ENCODE data around the gene GNG11. TPM values are rescaled to one million over a fixed set of nuclear protein-coding genes. Genes with fewer than 3 reads are reported as not detected.
"Not testable (repeated sequence)": the region's sequence is repeated elsewhere in the genome, so short reads cannot be mapped to it uniquely, and the experiment has no call there.

Gene GNG11
- total RNA-seq, 1 donor from 2014 or later: 31.6 TPM

GRCh38 chr7:93911661-93912060 is 9.9 kb upstream of the GNG11 start:
- DNase-seq: not testable (repeated sequence)

GRCh38 chr7:93913197-93913596 is 8.3 kb upstream of the GNG11 start:
- no peak for DNase-seq

GRCh38 chr7:93914581-93915066 is 6.9 kb upstream of the GNG11 start:
- DNase-seq: peak; percentile 31

GRCh38 chr7:93915206-93915842 is 6.2 kb upstream of the GNG11 start:
- not testable (repeated sequence) for DNase-seq

- not testable (repeated sequence) for DNase-seq
Observed at GRCh38 chr7:93915888-93916287, 5.6 kb upstream of the GNG11 start.

- not testable (repeated sequence) for DNase-seq
Observed at GRCh38 chr7:93916315-93916714, 5.2 kb upstream of the GNG11 start.

- peak; percentile 32 for DNase-seq
Observed at GRCh38 chr7:93920496-93921182, 896 bp upstream of the GNG11 start.

- DNase-seq: peak; percentile 36
Observed at GRCh38 chr7:93921186-93921585, 349 bp upstream of the GNG11 start.

- DNase-seq: peak; percentile 28
Observed at GRCh38 chr7:93923296-93923695, 1.8 kb downstream of the GNG11 start.

- no peak for DNase-seq
Observed at GRCh38 chr7:93923942-93924341, 2.4 kb downstream of the GNG11 start.

- DNase-seq: no peak
Observed at GRCh38 chr7:93926800-93927199, 5.3 kb downstream of the GNG11 start.

GRCh38 chr7:93927585-93927984 is 6.0 kb downstream of the GNG11 start:
- no peak for DNase-seq

- no peak for DNase-seq
Observed at GRCh38 chr7:93931655-93932054, 10.1 kb downstream of the GNG11 start.

GRCh38 chr7:93933156-93933555 is 11.6 kb downstream of the GNG11 start:
- DNase-seq: no peak

- DNase-seq: no peak
Observed at GRCh38 chr7:93935102-93935501, 13.6 kb downstream of the GNG11 start.

- no peak for DNase-seq
Observed at GRCh38 chr7:93937818-93938217, 16.3 kb downstream of the GNG11 start.

- no peak for DNase-seq
Observed at GRCh38 chr7:93938293-93938692, 16.8 kb downstream of the GNG11 start.

- DNase-seq: no peak
Observed at GRCh38 chr7:93941945-93942344, 20.4 kb downstream of the GNG11 start.

GRCh38 chr7:93943816-93944540 is 22.4 kb downstream of the GNG11 start:
- no peak for DNase-seq

GRCh38 chr7:93944673-93945072 is 23.1 kb downstream of the GNG11 start:
- no peak for DNase-seq

- no peak for DNase-seq
Observed at GRCh38 chr7:93945083-93945482, 23.5 kb downstream of the GNG11 start.

GRCh38 chr7:93945756-93946535 is 24.4 kb downstream of the GNG11 start:
- no peak for DNase-seq
